NCI-H82 treated with DMSO at 0.1 percent for 48 hours (cell line): ENCODE measurements around the gene ATG9B.

Experiments used
- DNase-seq: peaks from one replicate; lab custom pipeline; 2025; ENCODE audit not compliant: unreplicated experiment; lab: John Stamatoyannopoulos, UW

ATG9B gene

DNA sequence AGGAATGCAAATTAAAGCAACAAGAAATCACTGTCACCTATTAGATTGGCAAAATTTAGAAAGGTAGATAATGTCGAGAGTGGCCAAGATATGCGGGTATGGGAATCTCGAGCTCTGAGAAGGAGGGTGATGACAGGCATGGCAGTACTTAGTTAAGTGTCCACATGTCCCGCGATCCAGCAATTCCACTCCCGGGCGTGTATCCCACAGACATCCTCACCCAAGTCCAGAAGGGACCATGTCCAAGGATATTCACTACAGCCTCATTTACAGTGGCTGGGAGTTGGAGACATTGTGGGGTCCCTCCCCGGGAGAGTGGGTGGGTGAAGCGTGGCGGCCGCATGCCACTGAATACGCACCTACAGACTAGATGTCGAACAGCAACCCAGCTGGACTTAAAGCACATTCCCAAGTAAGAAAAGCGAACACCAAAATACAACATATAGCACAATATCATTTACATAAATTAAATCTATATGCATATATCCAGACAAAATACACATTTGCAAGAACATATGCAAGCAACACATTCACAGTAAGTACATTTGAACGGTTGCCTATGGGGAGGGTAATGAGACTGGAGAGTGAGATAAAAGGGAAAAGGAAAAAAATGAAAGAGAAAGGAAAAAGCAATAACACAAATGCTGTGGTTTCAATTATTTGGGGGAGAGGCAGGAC, 56.1 kb downstream of the ATG9B start:
- DNase-seq: no peak

- DNase-seq: no peak
Observed at GRCh38 chr7:150967349-150967748, 56.9 kb downstream of the ATG9B start.

DNA sequence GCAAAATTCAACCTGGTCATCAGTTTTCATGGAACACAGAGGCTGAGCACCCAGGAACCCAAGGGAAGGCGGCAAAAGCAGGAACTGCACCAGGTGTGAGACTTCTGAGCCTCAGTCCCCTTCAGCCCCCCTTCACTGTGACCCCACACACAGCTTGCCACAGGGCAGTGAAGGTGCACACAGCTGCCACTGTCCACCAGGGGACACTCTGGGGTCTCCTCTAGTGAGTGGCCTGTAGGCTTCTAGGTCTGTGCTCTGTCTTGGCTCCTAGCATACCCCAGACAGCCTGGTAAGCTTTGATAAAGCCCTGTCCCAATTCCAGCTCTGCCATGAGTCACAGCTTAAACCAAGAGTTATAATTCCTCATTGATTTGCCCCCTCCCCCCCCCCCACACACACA, 58.3 kb downstream of the ATG9B start:
- DNase-seq: no peak

- no peak for DNase-seq
Observed at GRCh38 chr7:150965273-150965830, 58.9 kb downstream of the ATG9B start.
